Measurements from ENCODE around the gene SAXO2.
"Not testable (repeated sequence)": the region's sequence is repeated elsewhere in the genome, so short reads cannot be mapped to it uniquely, and the experiment has no call there.

The SAXO2 gene

GRCh38 chr15:82317091-82317489 is 54.5 kb downstream of the SAXO2 start:
- Histone ChIP-seq H3K79me2 (ENCODE audit: low read length) (no peaks in the 10 kb centered on the region), H3K36me3 (replicated peaks; ENCODE audit: low read depth, low read length) (no peaks in the 10 kb centered on the region), H3K27me3 (ENCODE audit: low read depth, low read length) (no peaks in the 10 kb centered on the region), H3K4me2 (ENCODE audit: low read length) (no peak overlapping the region), H3K4me3 (ENCODE audit: low read length) (no peak overlapping the region), H3K4me1 (ENCODE audit: low read length) (no peaks in the 10 kb centered on the region), H2AFZ (ENCODE audit: low read depth, low read length) (no peak overlapping the region), H3K9ac (ENCODE audit: low read length) (no peak overlapping the region), H4K20me1 (ENCODE audit: insufficient read depth, low read length) (no peaks in the 10 kb centered on the region), H3K9me3 (ENCODE audit: insufficient read depth, low read length) (no peaks in the 10 kb centered on the region), H3K27ac (ENCODE audit: low read length) (no peak overlapping the region)
- TF ChIP-seq EZH2phosphoT487 (IDR thresholded peaks at IDR 0.05; ENCODE audit: low read depth) = no peak
- TF ChIP-seq CTCF (IDR thresholded peaks at IDR 0.05; ENCODE audit: low read depth, low read length) = no peak

- H3K4me3 ChIP-seq (ENCODE audit: low read length); H3K27me3 ChIP-seq (ENCODE audit: low read depth, low read length); H3K4me2 ChIP-seq (ENCODE audit: low read length): not testable (repeated sequence)
Observed at GRCh38 chr15:82317516-82317915, 54.9 kb downstream of the SAXO2 start.

GRCh38 chr15:82318281-82318680 is 55.7 kb downstream of the SAXO2 start:
- not testable (repeated sequence) for H3K27me3 ChIP-seq (ENCODE audit: low read depth, low read length); H3K27ac ChIP-seq (ENCODE audit: low read length); H2AFZ ChIP-seq (ENCODE audit: low read depth, low read length); H3K4me2 ChIP-seq (ENCODE audit: low read length); H3K9ac ChIP-seq (ENCODE audit: low read length); H3K9me3 ChIP-seq (ENCODE audit: insufficient read depth, low read length); H3K79me2 ChIP-seq (ENCODE audit: low read length); H3K36me3 ChIP-seq (replicated peaks; ENCODE audit: low read depth, low read length); H3K4me1 ChIP-seq (ENCODE audit: low read length); H3K4me3 ChIP-seq (ENCODE audit: low read length); H4K20me1 ChIP-seq (ENCODE audit: insufficient read depth, low read length)

More at GRCh38 chr15:82317516-82317915, 54.9 kb downstream of the SAXO2 start:
- not testable (repeated sequence) for H3K4me1 ChIP-seq (ENCODE audit: low read length); H3K79me2 ChIP-seq (ENCODE audit: low read length); H3K9me3 ChIP-seq (ENCODE audit: insufficient read depth, low read length); H3K36me3 ChIP-seq (replicated peaks; ENCODE audit: low read depth, low read length); H2AFZ ChIP-seq (ENCODE audit: low read depth, low read length); H3K9ac ChIP-seq (ENCODE audit: low read length); H3K27ac ChIP-seq (ENCODE audit: low read length); H4K20me1 ChIP-seq (ENCODE audit: insufficient read depth, low read length)

- H3K4me2 ChIP-seq (ENCODE audit: low read length); H3K36me3 ChIP-seq (replicated peaks; ENCODE audit: low read depth, low read length); H3K27ac ChIP-seq (ENCODE audit: low read length); H3K79me2 ChIP-seq (ENCODE audit: low read length); H3K4me1 ChIP-seq (ENCODE audit: low read length); H3K4me3 ChIP-seq (ENCODE audit: low read length); H3K9ac ChIP-seq (ENCODE audit: low read length); H3K27me3 ChIP-seq (ENCODE audit: low read depth, low read length); H3K9me3 ChIP-seq (ENCODE audit: insufficient read depth, low read length); H4K20me1 ChIP-seq (ENCODE audit: insufficient read depth, low read length); H2AFZ ChIP-seq (ENCODE audit: low read depth, low read length): not testable (repeated sequence)
Observed at GRCh38 chr15:82319522-82320278, 57.1 kb downstream of the SAXO2 start.

GRCh38 chr15:82320861-82321260 is 58.2 kb downstream of the SAXO2 start:
- H3K4me2 ChIP-seq (ENCODE audit: low read length); H3K27me3 ChIP-seq (ENCODE audit: low read depth, low read length); H3K9me3 ChIP-seq (ENCODE audit: insufficient read depth, low read length); H2AFZ ChIP-seq (ENCODE audit: low read depth, low read length); H4K20me1 ChIP-seq (ENCODE audit: insufficient read depth, low read length); H3K79me2 ChIP-seq (ENCODE audit: low read length); H3K9ac ChIP-seq (ENCODE audit: low read length); H3K27ac ChIP-seq (ENCODE audit: low read length); H3K4me3 ChIP-seq (ENCODE audit: low read length); H3K36me3 ChIP-seq (replicated peaks; ENCODE audit: low read depth, low read length); H3K4me1 ChIP-seq (ENCODE audit: low read length): not testable (repeated sequence)

GRCh38 chr15:82322488-82322887 is 59.9 kb downstream of the SAXO2 start:
- H3K4me3 ChIP-seq (ENCODE audit: low read length); H4K20me1 ChIP-seq (ENCODE audit: insufficient read depth, low read length); H3K4me2 ChIP-seq (ENCODE audit: low read length); H3K36me3 ChIP-seq (replicated peaks; ENCODE audit: low read depth, low read length); H3K79me2 ChIP-seq (ENCODE audit: low read length); H3K27ac ChIP-seq (ENCODE audit: low read length); H3K4me1 ChIP-seq (ENCODE audit: low read length); H3K27me3 ChIP-seq (ENCODE audit: low read depth, low read length); H3K9ac ChIP-seq (ENCODE audit: low read length); H3K9me3 ChIP-seq (ENCODE audit: insufficient read depth, low read length); H2AFZ ChIP-seq (ENCODE audit: low read depth, low read length): not testable (repeated sequence)

GRCh38 chr15:82324831-82325230 is 62.2 kb downstream of the SAXO2 start:
- H4K20me1 ChIP-seq (ENCODE audit: insufficient read depth, low read length); H2AFZ ChIP-seq (ENCODE audit: low read depth, low read length); H3K4me1 ChIP-seq (ENCODE audit: low read length); H3K27ac ChIP-seq (ENCODE audit: low read length); H3K27me3 ChIP-seq (ENCODE audit: low read depth, low read length); H3K9me3 ChIP-seq (ENCODE audit: insufficient read depth, low read length); H3K36me3 ChIP-seq (replicated peaks; ENCODE audit: low read depth, low read length); H3K4me2 ChIP-seq (ENCODE audit: low read length); H3K4me3 ChIP-seq (ENCODE audit: low read length); H3K9ac ChIP-seq (ENCODE audit: low read length); H3K79me2 ChIP-seq (ENCODE audit: low read length): not testable (repeated sequence)

GRCh38 chr15:82325646-82326045 is 63.0 kb downstream of the SAXO2 start:
- H3K4me3 ChIP-seq (ENCODE audit: low read length); H3K27me3 ChIP-seq (ENCODE audit: low read depth, low read length): not testable (repeated sequence)

GRCh38 chr15:82326896-82327295 is 64.3 kb downstream of the SAXO2 start:
- H3K27me3 ChIP-seq (ENCODE audit: low read depth, low read length); H3K9ac ChIP-seq (ENCODE audit: low read length); H4K20me1 ChIP-seq (ENCODE audit: insufficient read depth, low read length); H3K27ac ChIP-seq (ENCODE audit: low read length); H3K4me1 ChIP-seq (ENCODE audit: low read length); H3K36me3 ChIP-seq (replicated peaks; ENCODE audit: low read depth, low read length); H3K4me3 ChIP-seq (ENCODE audit: low read length); H3K79me2 ChIP-seq (ENCODE audit: low read length); H2AFZ ChIP-seq (ENCODE audit: low read depth, low read length); H3K9me3 ChIP-seq (ENCODE audit: insufficient read depth, low read length); H3K4me2 ChIP-seq (ENCODE audit: low read length): not testable (repeated sequence)

More at GRCh38 chr15:82325646-82326045, 63.0 kb downstream of the SAXO2 start:
- H3K36me3 ChIP-seq (replicated peaks; ENCODE audit: low read depth, low read length); H2AFZ ChIP-seq (ENCODE audit: low read depth, low read length); H3K79me2 ChIP-seq (ENCODE audit: low read length); H3K27ac ChIP-seq (ENCODE audit: low read length); H4K20me1 ChIP-seq (ENCODE audit: insufficient read depth, low read length); H3K9me3 ChIP-seq (ENCODE audit: insufficient read depth, low read length); H3K4me2 ChIP-seq (ENCODE audit: low read length); H3K9ac ChIP-seq (ENCODE audit: low read length); H3K4me1 ChIP-seq (ENCODE audit: low read length): not testable (repeated sequence)

Data from OCI-LY3 (cell line).